Fibroblast of the aortic adventitia (primary cell): ENCODE data around the gene NKAIN4. TPM values are rescaled to one million over a fixed set of nuclear protein-coding genes. Genes with fewer than 3 reads are reported as not detected.

Source experiments
- DNase-seq: peaks from one replicate; pipeline ENCODE4 v3.0.0-alpha.2; 2010; ENCODE audit warnings: low read depth
- H3K4me3 ChIP-seq: 2 replicates; pipeline ENCODE4 v1.5.1; 2011; ENCODE audit warnings: low read depth, mild to moderate bottlenecking, control low read depth, low read length, moderate library complexity
- total RNA-seq: library from RNA; depleted of rRNA; stranded (reverse); fragments of >200 nt; gene quantifications from 2 replicates; pipeline ENCODE4 v1.2.3, GENCODE V29; 2012; ENCODE audit warnings: low replicate concordance
- TF ChIP-seq, protein P1 (sequence below): IDR thresholded peaks from 2 replicates; pipeline ENCODE4 v1.5.1; 2011; ENCODE audit warnings: mild to moderate bottlenecking, low read length, control low read depth, inconsistent platforms; ENCODE audit not compliant: insufficient read depth

NKAIN4 gene
- total RNA-seq, 1 donor: not detected

DNA sequence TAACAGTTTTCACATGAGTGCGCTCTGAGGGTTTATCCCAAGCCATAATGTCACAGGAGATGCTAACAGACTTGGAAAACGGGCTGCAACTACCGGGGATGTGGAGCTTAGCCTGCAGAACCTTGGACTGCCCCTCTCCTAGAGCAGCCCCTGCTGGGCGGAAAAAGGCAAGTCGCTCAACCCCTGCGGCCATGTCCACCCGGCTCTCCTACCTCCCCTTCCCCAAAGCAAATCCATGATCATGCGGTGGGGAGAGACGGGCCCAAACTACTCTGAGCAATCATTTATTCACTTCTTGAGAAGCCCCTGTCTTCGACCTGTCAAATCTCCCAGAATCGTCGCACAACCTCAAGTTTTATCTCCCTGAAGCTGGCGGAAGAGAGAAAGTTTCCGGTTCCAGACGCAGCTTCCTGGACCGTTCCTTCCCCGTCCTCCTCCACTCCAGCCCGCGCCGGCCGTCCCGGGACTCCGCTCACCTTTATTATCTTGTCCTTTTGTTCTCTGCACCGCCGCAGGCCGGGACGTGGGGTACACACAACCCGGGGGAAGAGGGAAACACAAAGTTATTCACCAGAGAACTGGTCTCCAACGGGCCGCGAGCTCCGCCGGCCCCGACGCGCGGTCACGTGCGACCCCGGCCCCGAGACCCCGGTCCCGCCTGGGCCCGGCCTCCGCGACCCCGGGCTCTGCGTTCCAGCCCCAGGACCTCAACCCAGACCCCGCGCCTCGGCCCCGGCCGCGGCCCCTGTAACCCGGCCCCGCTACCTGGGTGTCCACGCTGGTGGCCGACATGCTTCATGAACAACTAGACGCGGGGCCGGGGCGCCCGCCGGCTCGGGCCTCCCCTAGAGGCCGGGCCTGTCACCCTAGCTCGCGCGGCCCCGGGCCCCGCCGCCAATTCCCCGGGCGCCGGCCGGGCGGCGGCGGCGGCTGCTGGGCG lies 38.9 kb downstream of the NKAIN4 start:
- peak; percentile 53 for DNase-seq
- TF ChIP-seq, protein P1, sequence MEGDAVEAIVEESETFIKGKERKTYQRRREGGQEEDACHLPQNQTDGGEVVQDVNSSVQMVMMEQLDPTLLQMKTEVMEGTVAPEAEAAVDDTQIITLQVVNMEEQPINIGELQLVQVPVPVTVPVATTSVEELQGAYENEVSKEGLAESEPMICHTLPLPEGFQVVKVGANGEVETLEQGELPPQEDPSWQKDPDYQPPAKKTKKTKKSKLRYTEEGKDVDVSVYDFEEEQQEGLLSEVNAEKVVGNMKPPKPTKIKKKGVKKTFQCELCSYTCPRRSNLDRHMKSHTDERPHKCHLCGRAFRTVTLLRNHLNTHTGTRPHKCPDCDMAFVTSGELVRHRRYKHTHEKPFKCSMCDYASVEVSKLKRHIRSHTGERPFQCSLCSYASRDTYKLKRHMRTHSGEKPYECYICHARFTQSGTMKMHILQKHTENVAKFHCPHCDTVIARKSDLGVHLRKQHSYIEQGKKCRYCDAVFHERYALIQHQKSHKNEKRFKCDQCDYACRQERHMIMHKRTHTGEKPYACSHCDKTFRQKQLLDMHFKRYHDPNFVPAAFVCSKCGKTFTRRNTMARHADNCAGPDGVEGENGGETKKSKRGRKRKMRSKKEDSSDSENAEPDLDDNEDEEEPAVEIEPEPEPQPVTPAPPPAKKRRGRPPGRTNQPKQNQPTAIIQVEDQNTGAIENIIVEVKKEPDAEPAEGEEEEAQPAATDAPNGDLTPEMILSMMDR: peak; percentile 70
- H3K4me3 ChIP-seq: peak overlapping the region; percentile 80

DNA sequence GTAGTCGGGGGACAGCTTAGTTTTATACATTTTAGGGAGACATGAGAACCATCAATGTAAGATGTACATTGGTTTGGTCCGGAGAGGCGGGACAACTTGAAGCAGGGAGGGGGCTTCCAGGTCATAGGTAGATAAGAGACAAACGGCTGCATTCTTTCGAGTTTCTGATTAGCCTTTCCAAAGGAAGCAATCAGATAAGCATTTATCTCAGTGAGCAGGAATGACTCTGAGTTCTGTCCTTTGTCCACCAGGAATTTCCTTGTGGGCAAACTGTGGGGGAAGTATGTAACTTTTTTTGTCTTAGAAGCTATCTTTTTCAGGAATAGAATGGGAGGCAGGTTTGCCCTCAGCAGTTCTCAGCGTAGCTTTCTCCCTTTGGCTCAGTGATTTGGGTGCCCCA lies 39.7 kb downstream of the NKAIN4 start:
- DNase-seq: no peak
- TF ChIP-seq, protein P1: no peak
- peak overlapping the region; percentile 80 for H3K4me3 ChIP-seq

DNA sequence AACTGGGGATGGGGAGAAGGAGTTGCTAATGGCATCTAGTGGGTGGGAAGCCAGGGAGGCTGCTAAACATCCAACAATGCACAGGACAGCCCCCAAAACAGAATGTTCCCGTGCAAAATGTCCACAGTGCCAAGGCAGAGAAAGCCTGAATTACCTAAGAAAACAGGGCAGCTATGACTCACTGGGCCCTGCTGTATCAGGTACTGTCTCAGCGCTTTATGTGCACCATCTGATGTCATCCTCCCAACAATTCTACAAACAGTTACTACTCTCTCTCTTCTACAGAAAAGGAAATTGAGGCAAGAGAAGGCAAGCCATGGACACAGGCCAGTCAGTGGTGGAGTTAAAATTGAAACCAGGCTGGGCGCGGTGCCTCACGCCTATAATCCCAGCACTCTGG lies 41.5 kb downstream of the NKAIN4 start:
- TF ChIP-seq, protein P1: no peak
- no peak for DNase-seq
- H3K4me3 ChIP-seq: no peak overlapping the region

GRCh38 chr20:63212393-63212730 lies 41.9 kb downstream of the NKAIN4 start:
- no peak for DNase-seq
- TF ChIP-seq, protein P1: no peak
- H3K4me3 ChIP-seq: no peak overlapping the region

DNA sequence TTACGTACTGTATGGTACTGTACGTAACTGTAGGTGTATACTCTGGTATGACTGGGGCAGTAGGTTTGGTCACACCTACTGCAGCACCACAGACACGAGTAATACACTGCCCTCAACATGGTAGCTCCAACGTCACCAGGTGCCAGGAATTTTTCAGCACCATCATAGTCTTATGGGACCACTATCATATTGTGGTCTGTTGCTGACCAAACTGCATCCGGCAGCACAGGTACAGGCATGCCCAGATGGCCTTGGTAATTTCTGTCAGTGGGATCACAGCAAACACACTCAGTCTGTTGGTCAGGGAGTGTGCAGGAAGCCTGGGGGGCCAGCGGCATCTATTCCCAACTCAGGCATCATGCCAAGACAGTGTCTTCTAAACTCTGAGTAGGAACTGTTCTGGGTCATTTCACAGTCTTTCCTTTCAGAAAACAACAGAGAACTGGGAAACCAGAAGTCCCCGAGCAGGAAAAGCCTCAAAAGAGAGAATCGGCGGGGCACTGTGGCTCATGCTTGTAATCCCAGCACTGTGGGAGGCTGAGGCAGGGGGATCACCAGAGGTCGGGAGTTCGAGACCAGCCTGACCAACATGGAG lies 44.2 kb downstream of the NKAIN4 start:
- TF ChIP-seq, protein P1: no peak
- DNase-seq: no peak
- no peak overlapping the region for H3K4me3 ChIP-seq

DNA sequence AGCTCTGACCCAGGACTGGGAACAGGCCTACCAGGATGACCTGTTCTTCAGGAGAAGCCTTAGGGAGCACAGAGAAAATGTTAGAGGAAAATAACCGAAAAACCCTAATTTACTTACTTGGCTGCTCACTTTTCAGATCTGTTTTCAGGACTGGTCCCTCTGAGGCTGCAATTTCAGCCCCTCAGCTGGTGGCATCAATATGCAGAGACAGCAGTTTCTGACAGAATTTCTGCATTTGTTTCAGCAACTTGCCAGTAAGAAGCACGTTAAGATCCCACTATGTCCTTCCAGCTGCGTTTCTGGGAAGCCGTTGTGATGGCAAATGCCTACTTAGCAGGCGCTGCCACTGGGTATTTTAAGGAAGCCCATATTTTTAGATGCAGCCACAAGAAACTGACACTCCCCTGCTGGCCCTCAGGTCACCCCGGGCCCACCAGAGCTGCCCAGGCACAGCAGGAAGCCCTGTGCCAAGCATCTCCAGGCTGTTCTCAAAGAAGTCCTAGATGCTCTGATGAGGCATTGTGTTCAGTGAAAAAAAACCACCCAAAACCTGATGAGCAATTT lies 45.8 kb downstream of the NKAIN4 start:
- H3K4me3 ChIP-seq: no peak overlapping the region
- no peak for DNase-seq
- TF ChIP-seq, protein P1: no peak
